ENCODE data around the gene TPP1. TPM values are rescaled to one million over a fixed set of nuclear protein-coding genes. Genes with fewer than 3 reads are reported as not detected.

Gene TPP1
- total and polyA plus RNA-seq, 2 of the 13 experiments (the other 11 are each of a cell fraction or from before 2014, with no cell fraction given): 13.9 to 74.6 TPM

GRCh38 chr11:6653097-6653496, 33.9 kb upstream of the TPP1 start:
- ChIA-PET POLR2A (no interaction called here), CTCF (ENCODE audit: low intra/inter-chr PET ratio, low total read pairs) (no interaction called here)
- Histone ChIP-seq H3K9ac (ENCODE audit: insufficient read depth, low read depth, low read length) (no peak overlapping the region), H3K27ac (ENCODE audit: extremely low read length, insufficient read depth, low read length) (no peak overlapping the region), H3K36me3 (replicated peaks in 1 of 2; ENCODE audit: control insufficient read depth in 1 of 2, insufficient read depth in 2 of 2, low read length in 2 of 2) (no peaks in the 10 kb centered on the region), H3K4me1 (ENCODE audit: insufficient read depth, low read length) (peaks cover 12% of the 10 kb centered on the region), H3K79me2 (ENCODE audit: insufficient read depth, low read length) (no peaks in the 10 kb centered on the region), H3K27me3 (ENCODE audit: control insufficient read depth in 1 of 2, insufficient read depth in 2 of 2, low read length in 2 of 2) (peaks cover 13 to 90% of the 10 kb centered on the region in 2 experiments), H3K4me2 (ENCODE audit: low read depth, low read length) (no peak overlapping the region), H3K4me3 (replicated peaks in 1 of 3; ENCODE audit: insufficient read depth in 1 of 3, low read depth in 2 of 3, low read length in 3 of 3) (no peak overlapping the region), H2AFZ (ENCODE audit: low read length) (no peak overlapping the region), H3K9me3 (ENCODE audit: low read length) (no peaks in the 10 kb centered on the region), H4K20me1 (ENCODE audit: insufficient read depth, low read length) (no peaks in the 10 kb centered on the region; the same call in 1 of the 2 replicates)
- FAIRE-seq: no peak
- WGBS (ENCODE audit: low lambda C conversion rate): 81% methylated on average over 1 of the region's 1 CpG
- in situ Hi-C loops (cut with HindIII; ENCODE audit: extremely low pct_ligation_motif_present, low pct_unique_long_range_greater_than_20kb) (no loop called here), intact Hi-C loops (cut with micrococcal nuclease; ENCODE audit: unreplicated experiment) (no loop called here)
- BruUV-seq (replicated peaks): no TSS peak
- TF ChIP-seq ZNF616 (CRISPR knock-in tag; IDR thresholded peaks at IDR 0.05; ENCODE audit: low read depth) (no peak), SRSF9 (IDR thresholded peaks at IDR 0.05; ENCODE audit: borderline replicate concordance, insufficient read depth, low read depth, low read length, poor library complexity, severe bottlenecking) (no peak), YEATS2 (CRISPR knock-in tag; IDR thresholded peaks at IDR 0.05; ENCODE audit: borderline replicate concordance) (no peak), ZNF224 (CRISPR knock-in tag; IDR thresholded peaks at IDR 0.05) (no peak)
- no peak for DNase-seq (ENCODE audit: low spot score)
- no peak for ATAC-seq

- ATAC-seq: no peak
- Histone ChIP-seq H4K20me1 (ENCODE audit: insufficient read depth, low read length) (no peaks in the 10 kb centered on the region; the same call in 1 of the 2 replicates), H3K4me1 (ENCODE audit: insufficient read depth, low read length) (peaks cover 12% of the 10 kb centered on the region), H3K36me3 (replicated peaks in 1 of 2; ENCODE audit: control insufficient read depth in 1 of 2, insufficient read depth in 2 of 2, low read length in 2 of 2) (no peaks in the 10 kb centered on the region), H3K4me2 (ENCODE audit: low read depth, low read length) (no peak overlapping the region), H3K79me2 (ENCODE audit: insufficient read depth, low read length) (no peaks in the 10 kb centered on the region), H3K4me3 (replicated peaks in 1 of 3; ENCODE audit: insufficient read depth in 1 of 3, low read depth in 2 of 3, low read length in 3 of 3) (no peak overlapping the region), H3K9ac (ENCODE audit: insufficient read depth, low read depth, low read length) (no peak overlapping the region), H3K27me3 (ENCODE audit: control insufficient read depth in 1 of 2, insufficient read depth in 2 of 2, low read length in 2 of 2) (peaks cover 15 to 94% of the 10 kb centered on the region in 2 experiments), H3K27ac (ENCODE audit: extremely low read length, insufficient read depth, low read length) (no peak overlapping the region), H3K9me3 (ENCODE audit: low read length) (no peaks in the 10 kb centered on the region), H2AFZ (ENCODE audit: low read length) (no peak overlapping the region)
- no peak for DNase-seq (ENCODE audit: low spot score)
- 2% methylated on average over 3 of the region's 3 CpGs for WGBS (ENCODE audit: low lambda C conversion rate)
- POLR2A ChIA-PET: no interaction called here
- in situ Hi-C loops (cut with HindIII; ENCODE audit: extremely low pct_ligation_motif_present, low pct_unique_long_range_greater_than_20kb): no loop called here
- CTCF ChIA-PET (ENCODE audit: low intra/inter-chr PET ratio, low total read pairs): no interaction called here
- intact Hi-C loops (cut with micrococcal nuclease; ENCODE audit: unreplicated experiment): no loop called here
- BruUV-seq (replicated peaks): no TSS peak
- no peak for FAIRE-seq
- TF ChIP-seq STAT6 (CRISPR knock-in tag; IDR thresholded peaks at IDR 0.05; ENCODE audit: borderline replicate concordance): no peak
- no peak for TF ChIP-seq CREBL2 (CRISPR knock-in tag; IDR thresholded peaks at IDR 0.05; ENCODE audit: borderline replicate concordance)
- TF ChIP-seq NFAT5 (CRISPR knock-in tag; IDR thresholded peaks at IDR 0.05): no peak
- no peak for TF ChIP-seq ZNF580 (CRISPR knock-in tag; IDR thresholded peaks at IDR 0.05; ENCODE audit: borderline replicate concordance, low read depth)
- TF ChIP-seq MAX (IDR thresholded peaks at IDR 0.05): no peak
- TF ChIP-seq MTA3 (CRISPR knock-in tag; IDR thresholded peaks at IDR 0.05): no peak
These were observed 33.0 kb upstream of the TPP1 start for GRCh38 chr11:6652182-6652581.

Measured in HepG2 (cell line).